Endodermal cell (in vitro differentiated cells): ENCODE results near the gene CD27. TPM values are rescaled to one million over a fixed set of nuclear protein-coding genes. Genes with fewer than 3 reads are reported as not detected.

Source experiments
- DNase-seq: peaks from one replicate; pipeline ENCODE4 v3.0.0-alpha.2; 2017
- H3K27ac ChIP-seq: 2 replicates; pipeline ENCODE4 v1.5.1; 2013; ENCODE audit warnings: mild to moderate bottlenecking, low read depth, low read length, moderate library complexity
- H3K27me3 ChIP-seq: 2 replicates; pipeline ENCODE4 v1.6.1; 2013; ENCODE audit warnings: mild to moderate bottlenecking, low read length, moderate library complexity; ENCODE audit not compliant: insufficient read depth, control insufficient read depth, poor library complexity, severe bottlenecking
- H3K36me3 ChIP-seq: 2 replicates; pipeline ENCODE4 v1.7.0; 2013; ENCODE audit warnings: mild to moderate bottlenecking, low read length, moderate library complexity; ENCODE audit not compliant: control insufficient read depth, insufficient read depth
- H3K4me1 ChIP-seq: one replicate; pipeline ENCODE4 v1.7.0; 2013; ENCODE audit warnings: low read length; ENCODE audit not compliant: control insufficient read depth, insufficient read depth
- H3K4me3 ChIP-seq: 2 replicates; pipeline ENCODE4 v1.5.1; 2013; ENCODE audit warnings: mild to moderate bottlenecking, low read length, moderate library complexity
- H3K9ac ChIP-seq: 2 replicates; pipeline ENCODE4 v1.6.1; 2013; ENCODE audit warnings: mild to moderate bottlenecking, low read length, moderate library complexity; ENCODE audit not compliant: poor library complexity, severe bottlenecking; ENCODE audit errors: extremely low read depth
- H3K9me3 ChIP-seq: 2 replicates; pipeline ENCODE4 v1.6.1; 2013; ENCODE audit warnings: mild to moderate bottlenecking, low read length, moderate library complexity; ENCODE audit not compliant: control insufficient read depth
- H3K27ac Mint-ChIP-seq: 2 replicates; pipeline ENCODE4 v1.8.0; 2020; ENCODE audit warnings: mixed read lengths
- H3K27me3 Mint-ChIP-seq: 2 replicates; pipeline ENCODE4 v1.8.0; 2021; ENCODE audit warnings: mild to moderate bottlenecking, mixed read lengths; ENCODE audit not compliant: insufficient read depth
- H3K36me3 Mint-ChIP-seq: 2 replicates; pipeline ENCODE4 v1.8.0; 2020; ENCODE audit warnings: low read depth, mixed read lengths
- H3K4me1 Mint-ChIP-seq: 2 replicates; pipeline ENCODE4 v1.8.0; 2020; ENCODE audit warnings: mixed read lengths
- H3K4me3 Mint-ChIP-seq: 2 replicates; pipeline ENCODE4 v1.8.0; 2020; ENCODE audit warnings: mild to moderate bottlenecking, moderate library complexity, mixed read lengths
- H3K9me3 Mint-ChIP-seq: 2 replicates; pipeline ENCODE4 v1.8.0; 2020; ENCODE audit warnings: mild to moderate bottlenecking, mixed read lengths
- CTCF ChIP-seq: fragments of 200-600 bp; sonication (generic); conservative IDR thresholded peaks from 2 replicates; pipeline ENCODE4 v1.5.0; 2021; ENCODE audit warnings: antibody characterized with exemption, mild to moderate bottlenecking
- WGBS, 2 experiments: methylation state at CpG; one replicate each; pipeline versions ENCODE4 v1.1.5 to v1.1.7; 2013; ENCODE audit warnings: missing lambda C conversion rate in 2 of 2, mixed read lengths in 1 of 2; ENCODE audit not compliant: insufficient coverage in 1 of 2, insufficient read length in 1 of 2; 5-methylcytosine and 5-hydroxymethylcytosine counted together
- total RNA-seq, 2 donors: library from RNA; stranded (reverse); fragmentation: NEBNext Ultra II Directional in 1 of 2; extraction: Animal tissue kit (Norgen Biotek cat#: 25700) in 1 of 2; gene quantifications; 2 replicates in 1 of 2; 3 replicates in 1 of 2; pipeline ENCODE4 v1.2.1, GENCODE V29; 2021

CD27 gene
- total RNA-seq, 2 donors from 2014 or later, result 0.44 TPM; not detected in 1

GRCh38 chr12:6428326-6428725, 16.4 kb upstream of the CD27 start:
- no peak overlapping the region for H3K4me3 Mint-ChIP-seq
- Histone ChIP-seq H3K9ac (no peak overlapping the region), H3K9me3 (no peaks in the 10 kb centered on the region), H3K4me1 (no peaks in the 10 kb centered on the region), H3K36me3 (no peaks in the 10 kb centered on the region), H3K27me3 (no peaks in the 10 kb centered on the region), H3K4me3 (no peak overlapping the region), H3K27ac (no peak overlapping the region)
- H3K4me1 Mint-ChIP-seq, result peaks cover 2% of the 10 kb centered on the region
- no peaks in the 10 kb centered on the region for H3K36me3 Mint-ChIP-seq
- no peaks in the 10 kb centered on the region for H3K27me3 Mint-ChIP-seq
- no peak for DNase-seq
- no peak for TF ChIP-seq CTCF
- H3K27ac Mint-ChIP-seq, result no peak overlapping the region
- WGBS, 2 experiments, result 88 to 89% methylated on average over 3 of the region's 3 CpGs
- H3K9me3 Mint-ChIP-seq, result no peaks in the 10 kb centered on the region

- H3K36me3 Mint-ChIP-seq, result no peaks in the 10 kb centered on the region
- no peak overlapping the region for H3K4me3 Mint-ChIP-seq
- peaks cover 14% of the 10 kb centered on the region for H3K4me1 Mint-ChIP-seq
Measured at GRCh38 chr12:6430124-6430989, 14.4 kb upstream of the CD27 start.

GRCh38 chr12:6432991-6433390, 11.8 kb upstream of the CD27 start:
- H3K36me3 ChIP-seq, result no peaks in the 10 kb centered on the region
- no peaks in the 10 kb centered on the region for H3K36me3 Mint-ChIP-seq
- no peak for TF ChIP-seq CTCF

More at GRCh38 chr12:6430124-6430989, 14.4 kb upstream of the CD27 start:
- no peak overlapping the region for H3K27ac ChIP-seq
- no peaks in the 10 kb centered on the region for H3K9me3 Mint-ChIP-seq
- H3K4me1 ChIP-seq, result no peaks in the 10 kb centered on the region
- no peaks in the 10 kb centered on the region for H3K9me3 ChIP-seq
- no peaks in the 10 kb centered on the region for H3K27me3 Mint-ChIP-seq
- 93% methylated on average over 16 to 18 of the region's 19 CpGs for WGBS, 2 experiments
- H3K27me3 ChIP-seq, result no peaks in the 10 kb centered on the region
- H3K27ac Mint-ChIP-seq, result no peak overlapping the region
- no peak overlapping the region for H3K4me3 ChIP-seq
- no peak for TF ChIP-seq CTCF
- no peaks in the 10 kb centered on the region for H3K36me3 ChIP-seq
- H3K9ac ChIP-seq, result no peak overlapping the region
- DNase-seq, result peak; percentile 40

More at GRCh38 chr12:6432991-6433390, 11.8 kb upstream of the CD27 start:
- H3K9me3 Mint-ChIP-seq, result no peaks in the 10 kb centered on the region
- WGBS, 2 experiments, result 88 to 98% methylated on average over 4 to 5 of the region's 5 CpGs
- DNase-seq, result peak; percentile 33
- H3K4me3 ChIP-seq, result no peak overlapping the region
- no peak overlapping the region for H3K27ac Mint-ChIP-seq
- no peak overlapping the region for H3K27ac ChIP-seq
- no peaks in the 10 kb centered on the region for H3K9me3 ChIP-seq
- no peak overlapping the region for H3K4me3 Mint-ChIP-seq
- no peaks in the 10 kb centered on the region for H3K27me3 Mint-ChIP-seq
- H3K9ac ChIP-seq, result no peak overlapping the region
- no peaks in the 10 kb centered on the region for H3K27me3 ChIP-seq
- peaks cover 14% of the 10 kb centered on the region for H3K4me1 Mint-ChIP-seq
- H3K4me1 ChIP-seq, result no peaks in the 10 kb centered on the region
